Neural progenitor cell (in vitro differentiated cells): ENCODE data around the gene PC.

Experiments used
- CTCF ChIP-seq: fragments of 200-600 bp; sonication (generic); IDR thresholded peaks from 2 replicates; pipeline ENCODE4 v1.5.1; 2017; ENCODE audit warnings: antibody characterized with exemption, mild to moderate bottlenecking
- EZH2 ChIP-seq: fragments of 200-600 bp; sonication (generic); IDR thresholded peaks from 2 replicates; pipeline ENCODE4 v1.6.1; 2017; ENCODE audit warnings: antibody characterized with exemption, mild to moderate bottlenecking, moderate library complexity

DNA sequence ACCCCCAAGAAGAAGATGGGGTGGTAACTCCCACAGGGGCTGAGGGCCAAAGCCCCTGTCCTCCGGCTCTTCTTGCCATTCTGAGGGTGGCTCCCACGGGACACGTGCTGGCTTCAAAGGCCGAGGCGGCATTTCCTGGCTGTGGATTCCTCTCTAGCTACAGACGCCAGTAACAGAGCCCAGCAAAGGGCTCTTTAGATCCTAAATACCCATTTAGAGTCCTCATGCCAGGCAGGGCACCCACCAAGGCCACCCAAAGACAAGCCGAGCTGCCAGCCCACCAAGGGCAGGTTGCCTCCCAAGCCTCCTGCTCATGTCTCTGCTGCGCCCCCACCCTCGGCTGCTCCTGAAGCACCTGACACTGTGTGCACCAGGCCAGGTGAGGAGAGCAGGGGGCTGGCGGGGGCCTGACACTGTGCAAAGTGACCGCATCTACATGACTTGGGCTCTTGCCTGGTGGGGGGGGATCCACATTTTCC, 95.6 kb downstream of the PC start:
- no peak for TF ChIP-seq CTCF
- no peak for TF ChIP-seq EZH2
